Hepatocyte (in vitro differentiated cells): ENCODE results near the gene MED23. TPM values are rescaled to one million over a fixed set of nuclear protein-coding genes. Genes with fewer than 3 reads are reported as not detected.

Experiments
- DNase-seq: peaks from one replicate; pipeline ENCODE4 v3.0.0-alpha.2; 2016; ENCODE audit warnings: low spot score
- H2AFZ ChIP-seq: fragments of 200-600 bp; sonication (generic); 2 replicates; pipeline ENCODE4 v1.6.0; 2016; ENCODE audit warnings: antibody characterized with exemption, mild to moderate bottlenecking
- H3K27ac ChIP-seq: fragments of 200-600 bp; sonication (generic); 2 replicates; pipeline ENCODE4 v1.5.1; 2016; ENCODE audit warnings: mild to moderate bottlenecking
- H3K27me3 ChIP-seq: fragments of 200-600 bp; sonication (generic); 2 replicates; pipeline ENCODE4 v1.6.1; 2016
- H3K36me3 ChIP-seq: fragments of 200-600 bp; sonication (generic); replicated peaks from 2 replicates; pipeline ENCODE4 v1.5.1; 2016; ENCODE audit warnings: low read depth; ENCODE audit not compliant: insufficient read depth
- H3K4me1 ChIP-seq: fragments of 200-600 bp; sonication (generic); 2 replicates; pipeline ENCODE4 v1.5.1; 2016; ENCODE audit warnings: mild to moderate bottlenecking, moderate library complexity; ENCODE audit not compliant: insufficient read depth
- H3K4me2 ChIP-seq: fragments of 200-600 bp; sonication (generic); 2 replicates; pipeline ENCODE4 v1.6.0; 2016
- H3K4me3 ChIP-seq: fragments of 200-600 bp; sonication (generic); 2 replicates; pipeline ENCODE4 v1.5.1; 2016; ENCODE audit warnings: mild to moderate bottlenecking
- H3K79me2 ChIP-seq: fragments of 200-600 bp; sonication (generic); 2 replicates; pipeline ENCODE4 v1.6.0; 2017; ENCODE audit warnings: mild to moderate bottlenecking
- H3K9me2 ChIP-seq: fragments of 200-600 bp; sonication (generic); replicated peaks from 2 replicates; pipeline ENCODE4 v1.6.0; 2017; ENCODE audit warnings: mild to moderate bottlenecking; ENCODE audit not compliant: insufficient read depth
- H3K9me3 ChIP-seq: fragments of 200-600 bp; sonication (generic); 2 replicates; pipeline ENCODE4 v1.5.1; 2016; ENCODE audit warnings: low read depth, mild to moderate bottlenecking
- H4K20me1 ChIP-seq: fragments of 200-600 bp; sonication (generic); 2 replicates; pipeline ENCODE4 v1.6.0; 2016; ENCODE audit warnings: mild to moderate bottlenecking; ENCODE audit not compliant: insufficient read depth, poor library complexity, severe bottlenecking
- CTCF ChIP-seq: fragments of 200-600 bp; sonication (generic); IDR thresholded peaks from 2 replicates; pipeline ENCODE4 v1.5.1; 2016; ENCODE audit warnings: antibody characterized with exemption, mild to moderate bottlenecking; ENCODE audit not compliant: poor library complexity
- EZH2 ChIP-seq: fragments of 200-600 bp; sonication (generic); IDR thresholded peaks from 2 replicates; pipeline ENCODE4 v1.6.1; 2016; ENCODE audit warnings: antibody characterized with exemption, mild to moderate bottlenecking, borderline replicate concordance
- EZH2phosphoT487 ChIP-seq: fragments of 200-600 bp; sonication (generic); IDR thresholded peaks from one replicate; pipeline ENCODE4 v1.6.1; 2018; ENCODE audit warnings: antibody characterized with exemption, mild to moderate bottlenecking, low read depth, moderate library complexity; ENCODE audit not compliant: unreplicated experiment, severe bottlenecking
- WGBS: methylation state at CpG from one replicate; pipeline ENCODE4 v1.1.6; 2016; ENCODE audit warnings: low lambda C conversion rate; ENCODE audit errors: missing lambda C conversion rate; 5-methylcytosine and 5-hydroxymethylcytosine counted together
- polyA plus RNA-seq: library from polyadenylated mRNA; unstranded; fragments of >200 nt; fragmentation: Nextera tagmentation; extraction: Ambion mirVana; gene quantifications from 2 replicates; pipeline ENCODE4 v1.2.1, GENCODE V29; 2016
- total RNA-seq: library from RNA; depleted of rRNA; stranded (reverse); fragments of >200 nt; gene quantifications from 2 replicates; pipeline ENCODE4 v1.2.3, GENCODE V29; 2014

MED23 gene
- total and polyA plus RNA-seq, 2 experiments from 2014 or later: 13.4 to 42.1 TPM

DNA sequence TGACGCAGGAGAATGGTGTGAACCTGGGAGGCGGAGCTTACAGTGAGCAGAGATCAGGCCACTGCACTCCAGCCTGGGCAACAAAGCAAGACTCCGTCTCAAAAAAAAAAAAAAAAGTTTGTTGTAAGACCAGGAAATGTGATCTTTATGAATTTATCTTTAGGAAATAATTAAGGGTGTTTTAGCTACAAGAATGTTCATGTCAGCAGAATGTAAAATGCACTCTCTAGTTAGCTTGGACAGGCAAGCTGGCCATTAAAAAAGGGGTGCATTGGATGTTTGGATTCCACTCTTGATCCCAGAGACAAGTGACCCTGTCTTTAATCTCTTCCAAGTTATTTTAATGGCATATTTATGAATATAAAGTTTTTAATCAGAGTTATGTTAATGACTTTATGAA, 28.6 kb upstream of the MED23 start:
- H3K36me3 ChIP-seq: no peaks in the 10 kb centered on the region
- no peak for DNase-seq
- no peak overlapping the region for H3K27ac ChIP-seq
- no peaks in the 10 kb centered on the region for H3K27me3 ChIP-seq
- H3K79me2 ChIP-seq: no peaks in the 10 kb centered on the region
- WGBS: 93% methylated on average over 3 of the region's 3 CpGs
- no peak overlapping the region for H2AFZ ChIP-seq
- no peak for TF ChIP-seq CTCF
- no peaks in the 10 kb centered on the region for H4K20me1 ChIP-seq
- H3K9me2 ChIP-seq: no peaks in the 10 kb centered on the region
- H3K4me2 ChIP-seq: no peak overlapping the region
- no peaks in the 10 kb centered on the region for H3K9me3 ChIP-seq
- H3K4me3 ChIP-seq: no peak overlapping the region
- peaks cover 12% of the 10 kb centered on the region for H3K4me1 ChIP-seq

GRCh38 chr6:131655951-131656350, 27.9 kb upstream of the MED23 start:
- no peaks in the 10 kb centered on the region for H4K20me1 ChIP-seq
- no peak overlapping the region for H3K4me2 ChIP-seq
- H3K4me1 ChIP-seq: peaks cover 16% of the 10 kb centered on the region
- H3K27me3 ChIP-seq: no peaks in the 10 kb centered on the region
- H3K36me3 ChIP-seq: no peaks in the 10 kb centered on the region
- TF ChIP-seq EZH2phosphoT487 (no peak), EZH2 (no peak), CTCF (no peak)
- H2AFZ ChIP-seq: no peak overlapping the region
- no peaks in the 10 kb centered on the region for H3K9me2 ChIP-seq
- no peak overlapping the region for H3K27ac ChIP-seq
- no peak overlapping the region for H3K4me3 ChIP-seq
- no peaks in the 10 kb centered on the region for H3K79me2 ChIP-seq
- no peak for DNase-seq
- 96% methylated on average over 2 of the region's 2 CpGs for WGBS
- no peaks in the 10 kb centered on the region for H3K9me3 ChIP-seq

DNA sequence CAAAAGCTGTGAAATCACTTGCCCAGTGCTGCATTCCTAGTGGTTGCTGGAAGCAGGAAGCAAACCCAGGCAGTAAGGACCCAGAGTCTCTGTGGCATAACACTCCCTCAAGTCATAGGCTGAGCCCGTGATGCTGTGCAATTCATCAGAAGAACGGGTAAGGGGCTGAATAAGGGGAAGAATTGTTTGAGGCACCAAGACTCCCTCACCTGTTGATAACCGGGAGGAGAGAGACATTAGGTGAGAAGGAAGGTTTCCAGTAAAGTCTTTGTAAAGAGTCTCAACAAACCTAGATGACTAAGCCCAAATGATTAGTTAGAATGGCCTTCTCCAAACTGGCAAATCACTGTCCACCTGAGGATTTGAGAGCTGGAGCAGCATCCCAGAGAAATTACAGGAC, 27.3 kb upstream of the MED23 start:
- WGBS: 93% methylated on average over 3 of the region's 3 CpGs

More for the DNA sequence above, 27.3 kb upstream of the MED23 start:
- no peak overlapping the region for H3K27ac ChIP-seq
- H3K27me3 ChIP-seq: no peaks in the 10 kb centered on the region
- no peaks in the 10 kb centered on the region for H4K20me1 ChIP-seq
- no peak overlapping the region for H3K4me2 ChIP-seq
- no peak for TF ChIP-seq EZH2
- TF ChIP-seq CTCF: no peak
- no peak for TF ChIP-seq EZH2phosphoT487
- no peaks in the 10 kb centered on the region for H3K9me2 ChIP-seq
- no peaks in the 10 kb centered on the region for H3K9me3 ChIP-seq
- H2AFZ ChIP-seq: no peak overlapping the region
- peaks cover 16% of the 10 kb centered on the region for H3K4me1 ChIP-seq
- DNase-seq: no peak
- no peak overlapping the region for H3K4me3 ChIP-seq
- H3K79me2 ChIP-seq: no peaks in the 10 kb centered on the region
- no peaks in the 10 kb centered on the region for H3K36me3 ChIP-seq
